GM19452 (cell line): Measurements from ENCODE around the gene CLMP.
"Not testable (repeated sequence)": the region's sequence is repeated elsewhere in the genome, so short reads cannot be mapped to it uniquely, and the experiment has no call there.

Experiments
- ATAC-seq: cut with Tn5 transposase; IDR thresholded peaks from one replicate; pipeline ENCODE4 v1.9.1; 2021; ENCODE audit not compliant: unreplicated experiment

CLMP gene

DNA sequence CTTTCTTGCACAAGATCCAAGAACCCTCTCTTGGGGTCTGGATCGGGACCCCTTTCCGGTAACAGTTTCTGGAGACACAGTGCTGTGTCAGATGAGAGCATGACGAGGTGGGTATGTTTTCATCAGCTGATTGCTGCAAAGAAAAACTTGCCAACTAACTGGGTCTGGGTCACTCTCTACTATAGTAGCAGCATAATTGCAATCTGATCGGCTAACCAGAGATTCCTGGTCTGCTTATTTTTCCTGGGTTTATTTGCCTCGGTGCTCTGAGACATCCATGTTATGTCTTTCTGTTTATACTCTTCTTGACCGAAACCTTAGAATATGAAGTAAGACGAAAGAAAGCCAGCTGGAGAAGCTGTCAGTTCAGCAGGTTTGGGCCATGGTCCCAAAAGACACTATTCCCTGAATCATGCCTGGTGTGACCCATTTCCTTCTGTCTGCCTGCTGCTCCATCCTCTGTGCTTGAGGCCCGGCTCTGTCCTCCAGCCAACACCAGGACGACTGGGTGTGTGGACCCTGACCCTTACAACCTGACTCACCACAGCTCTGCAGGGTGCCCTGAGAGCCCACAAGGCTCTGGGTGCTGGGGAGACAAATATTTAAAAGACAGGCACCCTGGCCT lies 24.1 kb upstream of the CLMP start:
- ATAC-seq, result no peak

DNA sequence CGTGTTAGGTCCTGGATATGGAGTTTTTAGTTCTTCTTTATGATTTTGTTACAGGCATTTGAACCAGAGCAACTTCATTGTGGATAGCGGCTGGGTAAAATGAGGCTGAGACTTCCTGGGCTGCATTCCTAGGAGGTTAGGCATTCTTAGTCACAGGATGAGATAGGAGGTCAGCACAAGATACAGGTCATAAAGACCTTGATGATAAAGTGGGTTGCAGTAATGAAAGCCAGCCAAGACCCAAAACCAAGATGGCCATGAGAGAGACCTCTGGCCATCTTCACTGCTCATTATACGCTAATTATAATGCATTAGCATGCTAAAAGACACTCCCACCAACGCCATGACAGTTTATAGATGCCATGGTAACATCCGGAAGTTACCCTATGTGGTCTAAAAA lies 23.4 kb upstream of the CLMP start:
- no peak for ATAC-seq

DNA sequence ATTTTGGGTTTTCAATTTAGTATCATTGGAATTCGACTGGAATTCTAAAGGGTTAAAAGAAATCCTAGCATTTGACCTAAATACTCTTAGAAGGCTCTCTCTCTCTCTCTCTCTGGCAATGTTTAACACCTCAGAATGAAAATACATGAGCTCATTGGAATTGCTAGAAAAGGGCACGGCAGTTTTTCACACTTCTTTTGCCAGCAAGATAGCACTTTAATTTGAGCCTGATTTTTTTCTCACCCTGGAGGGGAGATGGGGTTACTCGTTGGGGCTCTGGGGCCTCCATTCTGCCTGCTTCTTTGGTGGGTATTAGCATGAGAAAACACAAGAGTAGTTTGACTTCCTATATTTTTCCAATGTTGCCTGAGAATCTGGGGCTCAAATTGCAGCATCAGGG lies 22.8 kb upstream of the CLMP start:
- no peak for ATAC-seq

DNA sequence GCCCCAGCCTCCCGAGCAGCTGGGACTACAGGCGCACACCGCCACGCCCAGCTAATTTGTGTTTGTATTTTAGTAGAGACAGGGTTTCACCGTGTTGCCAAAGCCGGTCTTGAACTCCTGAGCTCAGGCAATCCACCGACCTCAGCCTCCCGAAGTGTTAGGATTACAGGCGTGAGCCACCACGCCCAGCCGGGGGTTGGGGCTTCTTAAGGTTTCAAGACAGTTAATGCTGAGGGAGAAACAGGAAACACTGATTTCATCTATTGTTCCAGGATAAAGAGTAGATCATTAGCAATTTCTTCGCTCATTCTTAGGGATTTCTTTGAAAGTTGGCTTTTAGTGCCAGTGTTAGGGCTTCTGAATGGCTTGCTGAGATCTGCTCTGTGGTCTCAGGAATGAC lies 21.2 kb upstream of the CLMP start:
- ATAC-seq, result no peak

DNA sequence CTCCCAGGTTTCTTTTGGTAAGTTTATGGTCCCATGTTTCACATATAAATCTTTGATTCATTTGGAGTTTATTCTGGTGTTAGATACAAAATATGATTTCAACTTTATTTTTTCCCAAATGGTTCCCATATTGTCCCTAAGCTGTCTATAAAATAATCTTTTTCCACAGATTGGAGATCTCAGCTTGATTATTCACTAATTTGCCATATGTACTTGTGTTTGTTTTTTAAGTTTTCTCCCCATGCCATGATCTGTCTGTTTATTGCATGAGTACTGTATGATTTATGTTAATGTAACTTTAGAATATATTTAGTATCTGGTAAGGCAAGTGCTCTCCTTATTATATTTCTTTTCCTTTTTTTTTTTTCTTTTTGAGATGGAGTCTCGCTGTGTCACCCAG lies 19.9 kb upstream of the CLMP start:
- ATAC-seq, result no peak

DNA sequence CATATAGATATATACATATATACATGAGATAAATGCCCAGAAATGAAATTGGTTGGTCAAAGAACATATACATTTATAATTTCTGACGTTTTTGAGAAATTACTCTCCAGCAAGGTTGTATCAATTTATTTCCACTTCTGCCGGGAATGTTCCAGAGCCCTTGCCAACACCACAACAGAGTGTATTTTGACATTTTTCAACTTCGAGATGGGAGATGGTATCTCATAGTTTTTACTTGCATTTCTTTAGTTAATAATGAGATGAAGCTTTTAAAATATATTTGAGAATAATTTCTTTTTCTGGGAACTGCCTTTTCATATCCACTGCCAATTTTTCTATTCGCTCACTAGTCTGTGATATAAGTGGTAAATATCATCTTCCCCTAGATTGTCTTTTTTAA lies 19.3 kb upstream of the CLMP start:
- no peak for ATAC-seq

- ATAC-seq, result no peak
Measured at GRCh38 chr11:123213307-123213771, 18.3 kb upstream of the CLMP start.

GRCh38 chr11:123212406-123212805 lies 17.4 kb upstream of the CLMP start:
- ATAC-seq, result no peak

- no peak for ATAC-seq
Measured at GRCh38 chr11:123211981-123212380, 16.9 kb upstream of the CLMP start.

GRCh38 chr11:123211149-123211852 lies 16.3 kb upstream of the CLMP start:
- ATAC-seq, result no peak

DNA sequence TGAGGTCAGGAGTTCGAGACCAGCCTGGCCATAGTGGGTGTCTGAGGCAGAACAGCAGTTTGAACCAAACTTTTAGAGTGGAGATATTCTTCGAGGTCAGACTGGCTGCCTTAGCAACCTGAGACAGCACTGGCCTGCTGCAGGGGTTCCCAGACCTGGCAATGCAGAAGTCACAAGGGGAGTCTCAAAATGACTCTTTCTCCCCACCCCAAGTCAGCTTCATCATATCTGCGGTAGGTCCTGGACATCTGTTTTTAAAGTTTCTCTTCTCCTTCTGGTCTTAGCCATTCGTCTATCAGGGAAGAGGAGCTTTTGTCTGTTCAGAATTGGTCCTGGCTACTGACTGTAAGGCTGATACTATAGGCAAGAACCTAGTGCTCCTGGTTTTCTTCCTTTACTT lies 14.5 kb upstream of the CLMP start:
- ATAC-seq, result no peak

GRCh38 chr11:123206791-123207434 lies 11.9 kb upstream of the CLMP start:
- no peak for ATAC-seq

GRCh38 chr11:123206055-123206454 lies 11.0 kb upstream of the CLMP start:
- not testable (repeated sequence) for ATAC-seq

DNA sequence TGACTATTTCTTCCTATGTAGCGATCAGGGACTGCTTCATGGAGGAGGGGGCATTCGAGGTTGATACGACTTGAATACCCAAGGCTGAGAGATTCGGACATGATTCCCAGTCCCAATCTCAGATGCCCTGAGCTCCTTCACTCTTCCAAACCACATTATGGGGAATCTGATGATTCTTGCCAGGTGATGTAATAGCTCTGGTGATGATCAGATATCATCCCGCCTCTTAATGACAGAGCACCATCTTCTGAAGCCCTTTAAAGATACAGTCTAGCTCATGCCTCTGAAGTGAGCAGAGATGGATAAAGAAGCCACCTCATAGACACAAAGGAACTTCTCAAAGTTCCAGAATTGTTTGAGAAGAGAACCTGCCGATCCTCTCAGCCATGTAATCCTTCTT lies 8.9 kb upstream of the CLMP start:
- no peak for ATAC-seq

- ATAC-seq, result no peak
Measured at GRCh38 chr11:123203471-123203870, 8.4 kb upstream of the CLMP start.

- no peak for ATAC-seq
Measured at GRCh38 chr11:123202155-123203151, 7.4 kb upstream of the CLMP start.

DNA sequence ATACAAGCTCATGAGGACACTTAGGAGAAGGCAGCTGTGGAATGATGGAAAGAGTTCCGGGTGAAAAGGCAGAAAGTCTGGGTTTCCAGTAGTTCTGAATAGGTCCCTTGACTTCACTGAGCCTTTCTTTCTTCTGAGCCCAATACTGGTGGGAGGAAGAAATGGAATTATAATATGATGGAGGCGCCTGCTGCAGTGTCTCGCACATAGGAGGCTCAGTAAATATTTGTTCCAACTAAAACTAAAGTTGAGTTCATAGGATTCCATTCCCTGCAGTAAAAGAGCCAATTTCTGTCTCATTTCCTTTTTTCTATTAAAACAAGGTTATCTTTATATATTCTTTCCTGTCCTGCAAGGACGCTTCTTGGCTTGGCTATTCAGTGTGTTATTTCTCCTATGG lies 5.2 kb upstream of the CLMP start:
- ATAC-seq, result no peak

- ATAC-seq, result no peak
Measured at GRCh38 chr11:123197711-123198110, 2.7 kb upstream of the CLMP start.

DNA sequence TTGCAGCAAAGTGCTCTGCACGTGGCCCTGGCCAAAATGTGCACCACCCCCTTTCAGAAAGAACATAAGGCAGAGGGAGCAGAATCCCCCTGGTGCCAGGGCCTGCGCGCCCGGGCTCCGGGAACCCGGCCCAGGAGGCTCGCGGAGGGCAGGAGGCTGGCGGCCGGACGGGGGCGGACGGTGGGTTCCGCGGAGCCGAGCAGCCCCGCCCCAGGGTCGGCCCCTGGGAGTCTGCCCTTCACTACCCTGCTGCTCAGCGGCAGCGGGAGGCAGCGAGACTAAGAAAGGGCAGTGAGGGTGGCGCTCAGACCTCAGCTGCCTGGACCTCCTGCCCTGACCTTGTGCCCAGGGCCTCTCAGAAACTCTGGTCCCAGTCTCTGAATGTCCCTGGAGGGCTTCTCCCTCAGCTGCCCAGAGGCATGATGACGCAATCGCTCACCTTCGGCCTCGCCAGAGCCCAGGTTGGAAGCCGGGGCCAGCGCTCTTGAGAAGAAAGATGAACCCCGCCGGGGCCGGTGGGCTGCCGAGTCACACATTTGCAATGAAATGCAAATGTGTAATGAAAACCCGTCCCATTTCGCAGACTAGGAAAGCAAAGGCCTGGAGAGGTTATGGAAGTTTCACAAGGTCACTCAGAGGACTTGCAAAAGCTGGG lies 1.1 kb upstream of the CLMP start:
- ATAC-seq, result no peak

DNA sequence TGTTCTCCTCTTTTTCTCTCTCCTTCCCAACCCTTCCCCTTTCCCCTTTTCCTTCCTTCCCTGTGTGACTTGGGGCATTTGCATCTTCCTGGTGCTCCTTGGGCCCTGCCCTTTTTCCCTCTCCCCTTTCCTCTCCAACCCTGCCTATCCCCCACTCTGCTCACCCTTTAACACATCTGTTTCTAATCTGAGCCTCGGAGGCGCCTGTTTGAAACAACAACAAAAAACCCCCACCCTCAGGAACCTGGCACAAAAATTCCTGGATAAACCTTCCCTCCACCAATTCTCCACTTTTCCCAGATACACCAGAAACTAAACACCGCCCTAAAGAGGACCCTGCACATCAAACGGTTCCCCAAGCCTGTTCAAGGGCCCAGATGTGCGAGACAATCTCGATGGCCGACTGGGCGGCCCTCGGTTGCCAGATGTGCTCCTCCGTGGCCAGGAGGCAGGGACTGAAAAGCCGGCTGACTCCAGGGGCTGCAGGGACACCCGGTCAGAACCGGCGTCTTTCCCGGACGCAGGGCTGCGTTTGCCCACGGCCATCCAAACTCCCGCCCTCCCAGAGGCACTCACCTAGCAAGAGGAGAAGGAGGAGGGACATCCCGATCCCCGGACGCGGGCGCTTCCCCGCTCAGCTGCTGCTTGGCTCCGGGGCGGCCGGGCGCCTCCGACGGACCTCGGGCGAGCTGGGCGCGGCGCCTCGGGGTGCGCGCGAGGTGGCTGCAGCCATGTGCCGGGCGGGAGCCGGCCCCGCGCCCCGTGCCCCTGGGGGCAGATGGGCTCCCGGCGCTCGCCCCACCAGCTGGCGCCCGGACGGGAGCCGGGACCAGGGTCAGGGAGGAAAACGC lies 486 bp downstream of the CLMP start:
- no peak for ATAC-seq
